Astrocyte (in vitro differentiated cells and primary cell): ENCODE results near the gene NMBR. TPM values are rescaled to one million over a fixed set of nuclear protein-coding genes. Genes with fewer than 3 reads are reported as not detected.
A peak's percentile ranks its signal among the peaks of the same experiment; 100 is the strongest.

ENCODE experiments used
- DNase-seq: peaks from one replicate; pipeline ENCODE4 v3.0.0-alpha.2; 2010; ENCODE audit warnings: low read depth
- FAIRE-seq: peaks from 2 replicates; lab custom pipeline; 2011; peaks lifted over from hg19 to GRCh38; lab: Jason Lieb, UNC
- H2AFZ ChIP-seq: 2 replicates; pipeline ENCODE4 v1.6.0; 2012; ENCODE audit warnings: low read depth, low read length, inconsistent platforms
- H3K27ac ChIP-seq: 2 replicates; pipeline ENCODE4 v1.5.1; 2011; ENCODE audit warnings: low read depth, low read length, inconsistent platforms
- H3K27me3 ChIP-seq: 2 replicates; pipeline ENCODE4 v1.6.0; 2011; ENCODE audit warnings: low read length, inconsistent platforms; ENCODE audit not compliant: insufficient read depth
- H3K36me3 ChIP-seq: 2 replicates; pipeline ENCODE4 v1.5.1; 2011; ENCODE audit warnings: low read length, inconsistent platforms; ENCODE audit not compliant: insufficient read depth
- H3K4me1 ChIP-seq: 2 replicates; pipeline ENCODE4 v1.5.1; 2011; ENCODE audit warnings: low read length, inconsistent platforms; ENCODE audit not compliant: insufficient read depth
- H3K4me2 ChIP-seq: 2 replicates; pipeline ENCODE4 v1.6.0; 2012; ENCODE audit warnings: low read length, inconsistent platforms
- H3K4me3 ChIP-seq: 2 replicates; pipeline ENCODE4 v1.5.1; 2011; ENCODE audit warnings: low read depth, mild to moderate bottlenecking, low read length, inconsistent platforms; ENCODE audit not compliant: insufficient read depth
- H3K79me2 ChIP-seq: 2 replicates; pipeline ENCODE4 v1.6.0; 2012; ENCODE audit warnings: mild to moderate bottlenecking, low read length, inconsistent platforms; ENCODE audit not compliant: insufficient read depth
- H3K9ac ChIP-seq: 2 replicates; pipeline ENCODE4 v1.6.0; 2012; ENCODE audit warnings: mild to moderate bottlenecking, low read length, inconsistent platforms
- H3K9me3 ChIP-seq: 2 replicates; pipeline ENCODE4 v1.5.1; 2012; ENCODE audit warnings: low read depth, mild to moderate bottlenecking, low read length, inconsistent platforms; ENCODE audit not compliant: insufficient read depth
- H4K20me1 ChIP-seq: 2 replicates; pipeline ENCODE4 v1.6.0; 2012; ENCODE audit warnings: low read length, inconsistent platforms; ENCODE audit not compliant: insufficient read depth
- H3K27ac Mint-ChIP-seq: one replicate; pipeline ENCODE4 v1.8.0; 2021; ENCODE audit warnings: mild to moderate bottlenecking, mixed read lengths; ENCODE audit not compliant: unreplicated experiment
- H3K27me3 Mint-ChIP-seq: one replicate; pipeline ENCODE4 v1.8.0; 2021; ENCODE audit warnings: low read depth, mixed read lengths; ENCODE audit not compliant: unreplicated experiment
- H3K36me3 Mint-ChIP-seq: one replicate; pipeline ENCODE4 v1.8.0; 2021; ENCODE audit warnings: low read depth, mixed read lengths; ENCODE audit not compliant: unreplicated experiment
- H3K4me1 Mint-ChIP-seq: one replicate; pipeline ENCODE4 v1.8.0; 2021; ENCODE audit warnings: low read depth, mixed read lengths; ENCODE audit not compliant: unreplicated experiment
- H3K4me3 Mint-ChIP-seq: one replicate; pipeline ENCODE4 v1.8.0; 2021; ENCODE audit warnings: mild to moderate bottlenecking, moderate library complexity, mixed read lengths; ENCODE audit not compliant: unreplicated experiment
- H3K9me3 Mint-ChIP-seq: one replicate; pipeline ENCODE4 v1.8.0; 2021; ENCODE audit warnings: mild to moderate bottlenecking, mixed read lengths; ENCODE audit not compliant: unreplicated experiment
- EZH2 ChIP-seq: IDR thresholded peaks from 2 replicates; pipeline ENCODE4 v1.6.1; 2012; ENCODE audit warnings: mild to moderate bottlenecking, low read length, inconsistent platforms; ENCODE audit not compliant: insufficient read depth
- total RNA-seq: library from RNA; stranded (reverse); gene quantifications from 2 replicates; pipeline ENCODE4 v1.2.1, GENCODE V29; 2021
- TF ChIP-seq, protein P1 (sequence below): IDR thresholded peaks from 2 replicates; pipeline ENCODE4 v1.5.1; 2011; ENCODE audit warnings: low read depth, mild to moderate bottlenecking, inconsistent platforms, low read length, moderate library complexity; ENCODE audit not compliant: insufficient read depth

Gene NMBR
- total RNA-seq, 1 donor from 2014 or later, result not detected

DNA sequence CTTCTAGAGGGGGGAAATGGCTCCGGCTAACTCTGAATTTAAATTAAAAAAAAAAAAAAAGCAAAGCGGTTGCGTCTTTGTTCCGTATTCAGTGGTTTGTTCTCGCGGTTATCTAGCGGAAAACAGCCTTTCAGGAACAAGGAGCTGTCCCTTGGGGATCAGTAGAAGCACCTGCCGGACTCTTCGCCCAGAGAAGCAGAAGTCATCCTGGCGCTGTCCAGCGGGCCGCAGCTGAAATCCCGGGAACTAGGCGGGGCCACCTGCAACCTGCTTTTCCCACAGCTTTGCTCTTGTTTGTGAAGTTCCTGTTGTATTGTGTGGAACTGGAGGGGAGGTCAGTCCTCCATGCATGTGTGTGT, 58.1 kb downstream of the NMBR start:
- FAIRE-seq (no peak), DNase-seq (peak; percentile 60)
- TF ChIP-seq EZH2, result no peak
- TF ChIP-seq, protein P1, sequence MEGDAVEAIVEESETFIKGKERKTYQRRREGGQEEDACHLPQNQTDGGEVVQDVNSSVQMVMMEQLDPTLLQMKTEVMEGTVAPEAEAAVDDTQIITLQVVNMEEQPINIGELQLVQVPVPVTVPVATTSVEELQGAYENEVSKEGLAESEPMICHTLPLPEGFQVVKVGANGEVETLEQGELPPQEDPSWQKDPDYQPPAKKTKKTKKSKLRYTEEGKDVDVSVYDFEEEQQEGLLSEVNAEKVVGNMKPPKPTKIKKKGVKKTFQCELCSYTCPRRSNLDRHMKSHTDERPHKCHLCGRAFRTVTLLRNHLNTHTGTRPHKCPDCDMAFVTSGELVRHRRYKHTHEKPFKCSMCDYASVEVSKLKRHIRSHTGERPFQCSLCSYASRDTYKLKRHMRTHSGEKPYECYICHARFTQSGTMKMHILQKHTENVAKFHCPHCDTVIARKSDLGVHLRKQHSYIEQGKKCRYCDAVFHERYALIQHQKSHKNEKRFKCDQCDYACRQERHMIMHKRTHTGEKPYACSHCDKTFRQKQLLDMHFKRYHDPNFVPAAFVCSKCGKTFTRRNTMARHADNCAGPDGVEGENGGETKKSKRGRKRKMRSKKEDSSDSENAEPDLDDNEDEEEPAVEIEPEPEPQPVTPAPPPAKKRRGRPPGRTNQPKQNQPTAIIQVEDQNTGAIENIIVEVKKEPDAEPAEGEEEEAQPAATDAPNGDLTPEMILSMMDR, result no peak
- Histone ChIP-seq H3K9ac (no peak overlapping the region), H3K27ac (no peak overlapping the region), H2AFZ (no peak overlapping the region), H3K4me1 (peaks cover 6% of the 10 kb centered on the region), H3K79me2 (no peaks in the 10 kb centered on the region), H3K36me3 (no peaks in the 10 kb centered on the region), H3K4me2 (peak overlapping the region; percentile 69), H3K4me3 (peak overlapping the region; percentile 6), H3K9me3 (no peaks in the 10 kb centered on the region), H3K27me3 (no peaks in the 10 kb centered on the region), H4K20me1 (no peaks in the 10 kb centered on the region)
- Mint-ChIP-seq H3K27ac (no peak overlapping the region), H3K9me3 (no peaks in the 10 kb centered on the region), H3K36me3 (no peaks in the 10 kb centered on the region), H3K4me1 (no peaks in the 10 kb centered on the region), H3K27me3 (peaks cover 29% of the 10 kb centered on the region), H3K4me3 (no peak overlapping the region)

DNA sequence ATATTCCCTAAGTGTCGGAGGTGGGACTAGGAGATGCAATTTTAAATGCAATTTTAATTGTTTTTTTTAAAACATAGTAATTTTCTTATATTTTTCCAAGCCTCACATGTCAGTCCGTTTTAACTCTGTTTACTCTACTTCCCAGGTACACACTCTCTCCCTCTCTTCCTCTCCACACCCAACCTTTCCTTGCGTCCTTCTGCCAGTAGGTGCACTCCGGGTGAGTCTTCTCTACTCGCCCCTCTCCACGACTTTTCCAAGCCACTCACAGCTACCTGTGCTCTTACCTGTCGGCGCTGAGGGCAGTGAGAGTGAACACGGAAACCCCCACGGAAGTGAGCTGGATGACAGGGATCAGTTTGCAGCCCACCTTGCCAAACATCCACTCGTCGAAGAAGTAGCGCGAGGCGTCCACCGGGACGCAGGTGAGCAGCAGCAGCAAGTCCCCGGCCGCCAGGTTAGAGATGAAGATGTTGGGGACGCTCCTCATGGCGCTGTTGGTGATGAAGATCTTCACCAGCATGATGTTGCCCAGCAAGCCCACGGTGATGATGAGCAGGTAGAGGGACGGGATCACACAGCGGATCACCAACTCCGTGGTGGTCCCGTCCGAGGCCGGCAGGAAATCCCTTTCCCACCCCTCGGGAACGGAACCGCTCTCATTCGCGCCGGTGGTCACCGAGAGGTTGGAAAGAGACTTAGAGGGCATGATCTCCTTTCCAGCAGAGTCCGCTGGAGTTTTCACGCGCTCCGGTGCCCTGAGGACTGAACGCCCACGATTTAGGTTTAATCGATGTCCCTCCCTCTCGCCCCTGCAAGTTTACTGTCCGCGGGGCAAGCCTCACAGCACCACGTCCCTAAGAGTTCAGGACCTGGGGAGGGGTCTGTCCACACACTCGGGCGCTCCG, 58.7 kb downstream of the NMBR start:
- FAIRE-seq (no peak), DNase-seq (no peak)
- no peaks in the 10 kb centered on the region for H3K27me3 ChIP-seq
- H3K79me2 ChIP-seq, result no peaks in the 10 kb centered on the region
- no peak overlapping the region for H3K9ac ChIP-seq
- no peak for TF ChIP-seq EZH2
- TF ChIP-seq, protein P1, result no peak
- Mint-ChIP-seq H3K27ac (no peak overlapping the region), H3K27me3 (peaks cover 29% of the 10 kb centered on the region), H3K4me3 (no peak overlapping the region), H3K36me3 (no peaks in the 10 kb centered on the region), H3K9me3 (no peaks in the 10 kb centered on the region), H3K4me1 (no peaks in the 10 kb centered on the region)
- no peaks in the 10 kb centered on the region for H4K20me1 ChIP-seq
- H3K4me2 ChIP-seq, result peak overlapping the region; percentile 69
- no peaks in the 10 kb centered on the region for H3K9me3 ChIP-seq
- no peak overlapping the region for H3K27ac ChIP-seq
- peak overlapping the region; percentile 6 for H3K4me3 ChIP-seq
- no peaks in the 10 kb centered on the region for H3K36me3 ChIP-seq
- H3K4me1 ChIP-seq, result peaks cover 6% of the 10 kb centered on the region
- no peak overlapping the region for H2AFZ ChIP-seq

DNA sequence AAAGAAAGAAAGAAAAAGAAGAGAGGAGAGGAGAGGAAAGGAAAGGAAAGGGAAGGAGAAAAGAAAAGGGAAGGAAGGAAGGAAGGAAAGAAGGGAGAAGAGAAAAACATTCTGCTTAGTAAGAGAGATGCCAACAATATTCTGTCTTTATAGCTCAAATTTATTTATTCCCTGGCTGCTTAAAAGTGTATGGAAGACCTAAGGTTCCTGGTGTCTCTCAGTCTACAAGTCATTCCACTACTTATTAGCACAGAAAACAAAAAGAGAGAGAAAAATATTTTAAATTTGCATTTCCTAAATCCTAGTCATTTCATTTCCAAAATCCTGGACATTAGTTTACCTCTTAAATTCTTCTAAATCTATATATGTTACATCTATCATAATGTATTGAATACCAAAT, 67.8 kb downstream of the NMBR start:
- no peak overlapping the region for H3K27ac Mint-ChIP-seq
- no peaks in the 10 kb centered on the region for H3K27me3 Mint-ChIP-seq
- no peak overlapping the region for H3K4me3 ChIP-seq

More for the DNA sequence above, 67.8 kb downstream of the NMBR start:
- Histone ChIP-seq H3K9ac (no peak overlapping the region), H3K4me1 (no peaks in the 10 kb centered on the region), H3K27ac (no peak overlapping the region), H3K79me2 (no peaks in the 10 kb centered on the region), H2AFZ (no peak overlapping the region), H4K20me1 (no peaks in the 10 kb centered on the region), H3K4me2 (no peak overlapping the region), H3K9me3 (no peaks in the 10 kb centered on the region), H3K36me3 (no peaks in the 10 kb centered on the region), H3K27me3 (peaks cover 4% of the 10 kb centered on the region)
- H3K9me3 Mint-ChIP-seq, result no peaks in the 10 kb centered on the region
- no peak for DNase-seq
- TF ChIP-seq, protein P1, result no peak
- no peak for TF ChIP-seq EZH2
- FAIRE-seq, result no peak
- no peaks in the 10 kb centered on the region for H3K4me1 Mint-ChIP-seq
- no peaks in the 10 kb centered on the region for H3K36me3 Mint-ChIP-seq
- H3K4me3 Mint-ChIP-seq, result no peak overlapping the region
